ENCODE results near the gene EFR3B.
"Not testable (repeated sequence)": the region's sequence is repeated elsewhere in the genome, so short reads cannot be mapped to it uniquely, and the experiment has no call there.

Gene EFR3B

GRCh38 chr2:25089605-25090315 lies 47.9 kb downstream of the EFR3B start:
- DNase-seq, result no peak
- TF ChIP-seq POLR2A (IDR thresholded peaks at IDR 0.05; ENCODE audit: low read length), result no peak
- no peak for TF ChIP-seq GATA1 (IDR thresholded peaks at IDR 0.05; ENCODE audit: low read depth, low read length)

GRCh38 chr2:25090801-25091200 lies 48.9 kb downstream of the EFR3B start:
- no peak for DNase-seq
- TF ChIP-seq GATA1 (IDR thresholded peaks at IDR 0.05; ENCODE audit: low read depth, low read length) (no peak), POLR2A (IDR thresholded peaks at IDR 0.05; ENCODE audit: low read length) (no peak)

GRCh38 chr2:25091265-25091664 lies 49.4 kb downstream of the EFR3B start:
- DNase-seq, result no peak
- no peak for TF ChIP-seq POLR2A (IDR thresholded peaks at IDR 0.05; ENCODE audit: low read length)
- TF ChIP-seq GATA1 (IDR thresholded peaks at IDR 0.05; ENCODE audit: low read depth, low read length), result no peak

GRCh38 chr2:25098056-25098455 lies 56.2 kb downstream of the EFR3B start:
- no peak for DNase-seq
- no peak for TF ChIP-seq POLR2A (IDR thresholded peaks at IDR 0.05; ENCODE audit: low read length)
- TF ChIP-seq GATA1 (IDR thresholded peaks at IDR 0.05; ENCODE audit: low read depth, low read length), result no peak

- no peak for TF ChIP-seq GATA1 (IDR thresholded peaks at IDR 0.05; ENCODE audit: low read depth, low read length)
- no peak for DNase-seq
These were observed 57.0 kb downstream of the EFR3B start for GRCh38 chr2:25098670-25099486.

- DNase-seq, result not testable (repeated sequence)
These were observed 60.5 kb downstream of the EFR3B start for GRCh38 chr2:25102352-25102751.

- TF ChIP-seq GATA1 (IDR thresholded peaks at IDR 0.05; ENCODE audit: low read depth, low read length), result no peak
- TF ChIP-seq POLR2A (IDR thresholded peaks at IDR 0.05; ENCODE audit: low read length), result no peak
- no peak for DNase-seq
These were observed 61.5 kb downstream of the EFR3B start for GRCh38 chr2:25103287-25103871.

- TF ChIP-seq GATA1 (IDR thresholded peaks at IDR 0.05; ENCODE audit: low read depth, low read length) (no peak), POLR2A (IDR thresholded peaks at IDR 0.05; ENCODE audit: low read length) (no peak)
These were observed 62.9 kb downstream of the EFR3B start for GRCh38 chr2:25104736-25105135.

GRCh38 chr2:25105336-25106085 lies 63.6 kb downstream of the EFR3B start:
- DNase-seq, result no peak
- TF ChIP-seq GATA1 (IDR thresholded peaks at IDR 0.05; ENCODE audit: low read depth, low read length) (no peak), POLR2A (IDR thresholded peaks at IDR 0.05; ENCODE audit: low read length) (no peak)

More at GRCh38 chr2:25104736-25105135, 62.9 kb downstream of the EFR3B start:
- no peak for DNase-seq

GRCh38 chr2:25109822-25110221 lies 67.9 kb downstream of the EFR3B start:
- TF ChIP-seq POLR2A (IDR thresholded peaks at IDR 0.05; ENCODE audit: low read length) (no peak), GATA1 (IDR thresholded peaks at IDR 0.05; ENCODE audit: low read depth, low read length) (no peak)
- no peak for DNase-seq

GRCh38 chr2:25112113-25112512 lies 70.2 kb downstream of the EFR3B start:
- TF ChIP-seq POLR2A (IDR thresholded peaks at IDR 0.05; ENCODE audit: low read length), result no peak
- no peak for TF ChIP-seq GATA1 (IDR thresholded peaks at IDR 0.05; ENCODE audit: low read depth, low read length)
- no peak for DNase-seq

GRCh38 chr2:25115249-25115883 lies 73.5 kb downstream of the EFR3B start:
- TF ChIP-seq GATA1 (IDR thresholded peaks at IDR 0.05; ENCODE audit: low read depth, low read length) (no peak), POLR2A (IDR thresholded peaks at IDR 0.05; ENCODE audit: low read length) (no peak)
- DNase-seq, result no peak

- DNase-seq, result no peak
- TF ChIP-seq POLR2A (IDR thresholded peaks at IDR 0.05; ENCODE audit: low read length) (no peak), GATA1 (IDR thresholded peaks at IDR 0.05; ENCODE audit: low read depth, low read length) (no peak)
These were observed 74.0 kb downstream of the EFR3B start for GRCh38 chr2:25115902-25116301.

Measured in erythroblast (primary cell).